HG03354 (cell line): ENCODE results near the gene WNT7A.
"Not testable (repeated sequence)": the region's sequence is repeated elsewhere in the genome, so short reads cannot be mapped to it uniquely, and the experiment has no call there.

Experiments used
- ATAC-seq: cut with Tn5 transposase; IDR thresholded peaks from one replicate; pipeline ENCODE4 v1.9.1; 2021; ENCODE audit warnings: mild to moderate bottlenecking; ENCODE audit not compliant: unreplicated experiment, poor library complexity, severe bottlenecking

WNT7A gene

DNA sequence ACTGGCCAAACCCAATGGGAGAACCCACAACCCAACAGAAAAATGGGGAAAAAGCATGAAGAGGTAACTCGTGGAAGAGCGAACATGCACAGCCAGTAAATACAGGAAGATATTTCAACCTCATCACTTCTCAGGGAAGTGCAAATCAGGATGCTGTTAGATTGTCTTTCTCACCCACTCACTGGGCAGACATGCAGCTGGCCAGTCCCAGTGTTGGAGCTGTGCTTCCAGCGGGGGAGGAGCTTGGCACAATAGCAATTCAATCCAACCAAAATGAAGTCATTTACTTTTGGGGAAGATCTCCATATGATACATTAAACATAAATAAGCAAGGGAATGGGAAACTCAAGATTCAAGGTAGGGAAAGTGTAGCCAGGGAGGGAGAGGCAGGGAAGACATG lies 12.1 kb downstream of the WNT7A start:
- no peak for ATAC-seq

GRCh38 chr3:13866041-13866965 lies 13.6 kb downstream of the WNT7A start:
- no peak for ATAC-seq

DNA sequence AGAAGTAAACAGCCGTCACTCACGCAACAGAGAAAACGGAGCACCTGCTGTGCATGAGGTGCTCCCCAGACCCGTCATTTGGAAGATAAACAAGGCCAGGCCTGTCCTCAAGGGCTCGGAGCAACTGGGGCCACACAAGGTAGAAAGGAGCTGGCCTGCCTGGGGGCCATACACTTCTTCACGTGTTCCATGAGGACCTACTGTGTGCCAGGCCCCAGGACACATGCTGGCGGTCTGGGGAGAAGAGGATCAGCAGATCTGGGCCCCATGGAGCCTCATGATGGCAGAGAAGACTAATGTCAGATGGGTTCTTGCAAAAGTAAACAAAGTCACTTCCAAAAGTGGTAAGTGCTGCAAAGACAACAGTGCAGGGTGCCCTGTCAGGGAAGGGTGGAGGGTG lies 14.3 kb downstream of the WNT7A start:
- ATAC-seq, result no peak

DNA sequence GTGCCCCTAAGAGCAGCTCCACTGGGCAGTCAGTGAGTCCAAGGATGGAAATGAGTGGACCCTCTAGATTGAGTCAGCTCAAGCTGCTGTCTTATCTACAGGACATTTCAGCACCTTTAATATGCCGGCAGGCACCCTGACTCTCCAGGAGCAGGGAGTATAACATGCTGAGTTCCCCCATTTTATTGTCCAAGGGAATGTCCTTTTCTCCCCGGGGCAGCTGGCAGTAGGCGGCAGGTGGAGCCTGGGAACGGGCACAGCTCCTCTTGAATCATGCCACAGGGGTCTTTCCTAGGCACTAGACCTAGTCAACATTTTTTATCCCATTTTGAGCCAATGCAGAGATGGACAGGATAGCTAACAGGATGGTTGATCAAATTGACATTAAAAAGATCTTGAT lies 14.8 kb downstream of the WNT7A start:
- no peak for ATAC-seq

DNA sequence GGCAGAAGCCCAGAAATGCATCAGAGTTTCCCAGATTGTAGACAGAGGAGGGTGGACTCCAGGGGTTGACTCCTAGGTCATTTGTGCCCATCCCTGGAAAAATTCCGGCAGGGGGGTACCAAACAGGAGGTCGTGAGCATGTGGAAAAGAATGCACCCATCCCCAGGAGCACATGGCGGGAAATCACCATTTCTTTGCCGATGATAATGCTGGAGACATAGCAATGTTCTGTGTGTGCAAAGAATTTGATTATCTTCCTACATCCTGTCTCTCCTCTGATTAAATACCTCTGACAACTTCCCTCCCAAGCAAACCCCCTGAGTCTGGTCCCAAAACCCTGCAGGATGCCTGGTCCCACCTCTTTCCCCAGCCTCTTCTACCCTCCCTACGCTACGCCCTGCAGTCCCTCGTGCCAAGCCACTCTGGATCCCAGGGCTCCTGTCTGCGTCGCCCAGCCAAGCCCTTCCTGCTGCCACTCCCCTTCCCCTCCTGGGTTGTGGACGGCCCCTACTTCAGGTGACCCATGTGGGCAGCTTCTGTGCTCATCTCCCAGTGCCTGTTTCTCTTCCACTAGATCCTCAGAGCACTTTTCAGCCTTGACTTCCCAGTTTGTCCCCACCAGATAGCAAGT lies 15.8 kb downstream of the WNT7A start:
- ATAC-seq, result no peak

- no peak for ATAC-seq
Observed at GRCh38 chr3:13863382-13863952, 16.4 kb downstream of the WNT7A start.

DNA sequence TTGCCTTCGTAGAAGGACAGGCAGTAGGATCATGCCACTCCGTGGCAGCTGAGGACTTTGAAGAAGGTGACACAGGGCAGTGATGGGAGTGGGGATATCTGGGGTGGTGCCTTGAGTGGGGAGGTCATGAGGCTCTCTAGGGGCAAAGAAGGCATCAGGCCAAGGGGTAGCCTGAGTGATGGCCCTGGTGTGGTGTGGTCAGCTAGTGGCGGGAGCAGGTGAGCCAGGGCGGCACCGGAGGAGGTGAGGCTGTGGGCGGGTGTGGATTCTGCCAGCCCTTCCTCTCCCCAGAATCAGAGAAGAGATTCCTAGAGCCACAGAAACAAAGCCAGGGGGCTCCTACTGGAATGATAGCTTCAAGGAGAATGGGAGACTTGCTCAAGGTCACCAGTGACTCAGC lies 18.4 kb downstream of the WNT7A start:
- ATAC-seq, result no peak

DNA sequence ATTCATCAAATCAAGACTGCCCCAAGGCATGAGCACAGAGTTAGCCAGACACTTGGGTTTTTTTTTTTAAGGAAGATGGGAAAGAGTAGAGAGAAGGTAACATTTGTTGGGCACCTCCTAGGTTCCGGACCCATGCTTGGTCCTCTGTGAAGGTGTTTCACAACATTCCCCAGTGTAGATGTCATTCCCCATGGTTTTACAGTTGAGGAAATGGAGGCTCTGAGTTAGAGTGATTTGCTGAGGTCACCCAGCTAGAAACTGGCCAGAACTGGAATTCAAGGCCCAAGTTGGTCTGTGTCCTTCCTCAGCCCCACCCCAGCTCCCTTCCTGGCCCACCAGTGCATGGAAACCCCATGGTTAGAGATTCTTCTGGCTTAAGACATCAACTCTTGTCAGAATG lies 19.9 kb downstream of the WNT7A start:
- ATAC-seq, result no peak

- ATAC-seq, result no peak
Observed at GRCh38 chr3:13858768-13859520, 20.9 kb downstream of the WNT7A start.

DNA sequence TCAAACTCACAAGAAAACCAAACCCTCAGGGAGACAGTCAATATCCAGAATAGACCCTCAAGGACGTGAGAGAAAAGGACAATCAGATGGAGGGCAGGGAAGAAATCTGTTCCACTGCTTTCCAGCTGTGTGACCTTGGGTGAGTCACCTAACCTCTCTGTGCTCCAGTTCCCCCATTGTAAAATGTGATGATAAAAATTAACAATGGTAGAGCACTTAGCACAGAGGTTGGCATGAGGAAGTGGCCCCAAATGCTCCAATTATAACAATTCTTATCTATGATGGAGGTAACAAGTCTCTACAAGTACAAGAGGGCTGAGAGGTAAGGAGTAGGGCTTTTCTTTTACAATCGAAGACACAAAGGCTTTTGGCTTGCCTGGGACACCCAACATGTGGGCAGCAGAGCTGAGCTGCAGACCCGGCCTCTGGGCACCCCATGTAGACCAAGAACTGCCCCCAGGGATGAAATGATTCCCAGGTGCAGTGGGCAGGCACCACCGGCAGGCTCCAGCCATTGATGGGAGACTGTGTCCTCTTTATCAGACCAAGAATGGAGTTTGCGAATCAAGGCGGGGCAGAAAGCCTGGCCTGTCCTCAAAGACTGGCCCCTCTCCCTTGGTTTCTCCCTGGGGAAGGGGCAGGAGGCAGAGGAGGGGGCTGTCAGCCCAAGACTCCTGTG lies 22.0 kb downstream of the WNT7A start:
- no peak for ATAC-seq

DNA sequence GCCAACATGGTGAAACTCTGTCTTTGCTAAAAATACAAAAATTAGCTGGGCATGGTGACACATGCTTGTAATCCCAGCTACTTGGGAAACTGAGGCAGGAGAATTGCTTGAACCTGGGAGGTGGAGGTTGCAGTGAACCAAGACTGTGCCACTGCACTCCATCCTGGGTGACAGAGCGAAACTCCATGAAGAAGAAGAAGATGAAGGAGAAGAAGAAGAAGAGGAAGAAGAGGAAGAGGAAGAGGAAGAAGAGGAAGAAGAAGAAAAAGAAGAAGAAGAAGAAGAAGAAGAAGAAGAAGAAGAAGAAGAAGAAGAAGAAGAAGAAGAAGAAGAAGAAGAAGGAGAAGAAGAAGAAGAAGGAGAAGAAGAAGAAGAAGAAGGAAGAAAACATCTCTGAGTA lies 23.2 kb downstream of the WNT7A start:
- ATAC-seq, result not testable (repeated sequence)

DNA sequence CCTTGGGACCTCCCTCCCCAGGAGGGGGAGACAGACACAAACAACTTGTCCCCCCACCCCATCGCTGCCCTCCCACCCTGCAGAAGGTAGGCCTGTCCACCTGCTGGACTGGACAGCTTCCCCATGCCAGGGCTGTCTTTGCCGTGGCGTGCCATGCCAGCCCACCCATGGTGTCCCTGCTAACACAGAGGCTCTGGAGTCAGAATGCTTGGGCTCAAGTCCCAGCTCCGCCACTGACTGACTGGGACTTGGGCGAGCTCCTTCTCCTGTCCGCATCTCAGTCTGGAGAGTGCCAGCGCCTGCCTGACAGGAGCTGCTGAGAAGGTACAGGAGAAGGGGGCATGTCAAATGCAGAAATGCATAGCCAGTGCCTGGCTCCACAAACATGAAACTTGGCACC lies 23.9 kb downstream of the WNT7A start:
- no peak for ATAC-seq

GRCh38 chr3:13854492-13854891 lies 25.4 kb downstream of the WNT7A start:
- no peak for ATAC-seq

DNA sequence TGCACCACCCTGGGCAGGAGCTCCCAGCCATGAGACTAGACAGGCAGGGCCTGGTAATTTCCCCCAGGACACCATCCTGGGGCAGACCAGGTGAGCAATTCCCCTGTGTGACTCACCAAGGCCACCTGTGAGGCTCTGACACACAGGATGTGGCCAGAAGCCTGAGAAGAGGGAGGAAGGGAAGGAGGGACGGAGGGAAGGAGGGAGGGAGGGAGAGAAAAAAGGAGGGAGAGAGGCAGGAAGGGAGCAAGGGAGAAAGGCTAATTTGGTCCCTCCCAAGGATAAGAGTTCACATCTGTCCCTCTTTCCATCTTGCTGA lies 25.9 kb downstream of the WNT7A start:
- ATAC-seq, result no peak

GRCh38 chr3:13853256-13853977 lies 26.5 kb downstream of the WNT7A start:
- no peak for ATAC-seq

DNA sequence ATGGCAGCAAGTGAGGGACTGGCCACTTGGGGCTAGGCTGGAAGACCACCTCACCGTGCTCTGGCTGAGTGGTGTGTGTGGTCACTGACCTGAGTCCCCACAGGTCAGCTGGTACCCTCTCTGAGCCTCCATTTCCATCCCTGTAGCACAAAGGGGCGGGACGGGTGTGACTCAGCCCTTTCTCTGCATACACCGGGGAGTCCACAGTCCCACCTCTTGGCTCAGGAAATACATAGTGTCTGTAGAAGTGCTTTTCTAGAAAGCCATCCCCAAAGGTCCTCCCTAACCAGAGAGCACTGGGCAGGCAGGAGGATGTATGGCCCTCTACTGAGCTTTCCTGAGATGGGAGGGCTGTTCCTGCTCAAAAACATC lies 27.2 kb downstream of the WNT7A start:
- no peak for ATAC-seq

- no peak for ATAC-seq
Observed at GRCh38 chr3:13851997-13852637, 27.8 kb downstream of the WNT7A start.

- no peak for ATAC-seq
Observed at GRCh38 chr3:13851091-13851849, 28.6 kb downstream of the WNT7A start.
